Natural killer cell (primary cell): ENCODE measurements around the gene FBXW11. TPM values are rescaled to one million over a fixed set of nuclear protein-coding genes. Genes with fewer than 3 reads are reported as not detected.
A peak's percentile ranks its signal among the peaks of the same experiment; 100 is the strongest.

Source experiments
- ATAC-seq, 3 donors: fragments of 150-1000 bp in 2 of 3; fragments of 200-7000 bp in 1 of 3; cut with Tn5 transposase; 1 replicate in 1 of 3; 2 replicates in 2 of 3; pipeline ENCODE4 v1.10.0; 2021; ENCODE audit warnings: mild to moderate bottlenecking in 2 of 3, moderate library complexity in 2 of 3
- DNase-seq, 2 donors: peaks; one replicate each; pipeline versions ENCODE4 v3.0.0 to v3.0.0-alpha.2; 2013 to 2021; ENCODE audit warnings: mixed read lengths in 1 of 2
- H3K27ac ChIP-seq: one replicate; pipeline ENCODE4 v1.5.1; 2013; ENCODE audit warnings: mild to moderate bottlenecking, low read length
- H3K27me3 ChIP-seq: one replicate; pipeline ENCODE4 v1.6.1; 2013; ENCODE audit warnings: low read length; ENCODE audit not compliant: control insufficient read depth, insufficient read depth
- H3K36me3 ChIP-seq: one replicate; pipeline ENCODE4 v1.6.1; 2013; ENCODE audit warnings: low read length; ENCODE audit not compliant: control insufficient read depth, insufficient read depth
- H3K4me1 ChIP-seq: one replicate; pipeline ENCODE4 v1.6.1; 2013; ENCODE audit warnings: low read length; ENCODE audit not compliant: control insufficient read depth, insufficient read depth
- H3K4me3 ChIP-seq: one replicate; pipeline ENCODE4 v1.5.1; 2013; ENCODE audit warnings: low read length
- H3K9me3 ChIP-seq: one replicate; pipeline ENCODE4 v1.6.1; 2013; ENCODE audit warnings: low read length; ENCODE audit not compliant: control insufficient read depth, insufficient read depth
- H3K27ac Mint-ChIP-seq, 2 donors: one replicate each; pipeline ENCODE4 v1.8.0; 2022; ENCODE audit warnings: mild to moderate bottlenecking in 2 of 2, mixed read lengths in 2 of 2, moderate library complexity in 1 of 2
- H3K27me3 Mint-ChIP-seq, 2 donors: one replicate each; pipeline ENCODE4 v1.8.0; 2022; ENCODE audit warnings: low read depth in 2 of 2, mixed read lengths in 2 of 2
- H3K36me3 Mint-ChIP-seq: one replicate; pipeline ENCODE4 v1.8.0; 2022; ENCODE audit warnings: mixed read lengths
- H3K4me1 Mint-ChIP-seq, 2 donors: one replicate each; pipeline ENCODE4 v1.8.0; 2022; ENCODE audit warnings: mixed read lengths in 2 of 2
- H3K4me3 Mint-ChIP-seq: one replicate; pipeline ENCODE4 v1.8.0; 2022; ENCODE audit warnings: mild to moderate bottlenecking, moderate library complexity, mixed read lengths
- H3K9me3 Mint-ChIP-seq, 2 donors: one replicate each; pipeline ENCODE4 v1.8.0; 2022; ENCODE audit warnings: mixed read lengths in 2 of 2
- CTCF ChIP-seq: fragments of 200-600 bp; IDR thresholded peaks from one replicate; pipeline ENCODE4 v1.8.0; 2022; ENCODE audit warnings: antibody characterized with exemption
- WGBS: methylation state at CpG from one replicate; pipeline ENCODE4 v1.1.7; 2013; ENCODE audit warnings: missing lambda C conversion rate; ENCODE audit not compliant: insufficient coverage; 5-methylcytosine and 5-hydroxymethylcytosine counted together
- intact Hi-C: fragments of 100-400 bp; cut with micrococcal nuclease; formaldehyde crosslinking; loops from one replicate; pipeline ENCODE4 v1.14.2; 2022
- total RNA-seq, 4 donors: library from RNA; stranded (reverse); fragments of 120-200 nt in 1 of 4; gene quantifications; one replicate each; pipeline versions ENCODE4 v1.2.3 to v1.2.4, GENCODE V29; 2013 to 2022

FBXW11 gene
- total RNA-seq, 3 donors from 2014 or later (not counting 1 experiment from before 2014, with no cell fraction given) = 26.7 to 40.3 (median 39.5) TPM

- H3K9me3 Mint-ChIP-seq = no peaks in the 10 kb centered on the region
- Histone ChIP-seq H3K27ac (no peak overlapping the region), H3K4me3 (no peak overlapping the region), H3K4me1 (peaks cover 7% of the 10 kb centered on the region), H3K9me3 (no peaks in the 10 kb centered on the region), H3K36me3 (peaks cover 38% of the 10 kb centered on the region), H3K27me3 (no peaks in the 10 kb centered on the region)
- no peak for ATAC-seq
- WGBS = 90% methylated on average over 13 of the region's 13 CpGs
- TF ChIP-seq CTCF = no peak
- intact Hi-C loops = no loop called here
- H3K36me3 Mint-ChIP-seq = peaks cover 7% of the 10 kb centered on the region
- peak overlapping the region; percentile 80 to 83 for H3K27ac Mint-ChIP-seq
- no peak for DNase-seq
- H3K27me3 Mint-ChIP-seq = no peaks in the 10 kb centered on the region
- no peak overlapping the region for H3K4me3 Mint-ChIP-seq
- H3K4me1 Mint-ChIP-seq = peaks cover 20 to 31% of the 10 kb centered on the region in 2 donors
These were observed 35.7 kb upstream of the FBXW11 start for GRCh38 chr5:172042183-172042582.

GRCh38 chr5:172038167-172038566, 31.7 kb upstream of the FBXW11 start:
- no peak for ATAC-seq
- peak overlapping the region in 1 of 2 donors; percentile 43 for H3K27ac Mint-ChIP-seq
- 88% methylated on average over 3 of the region's 3 CpGs for WGBS

GRCh38 chr5:172035049-172035448, 28.6 kb upstream of the FBXW11 start:
- no peaks in the 10 kb centered on the region for H3K9me3 Mint-ChIP-seq
- Histone ChIP-seq H3K27ac (no peak overlapping the region), H3K36me3 (no peaks in the 10 kb centered on the region), H3K9me3 (peaks cover 2% of the 10 kb centered on the region), H3K27me3 (no peaks in the 10 kb centered on the region), H3K4me3 (no peak overlapping the region), H3K4me1 (peaks cover 5% of the 10 kb centered on the region)
- TF ChIP-seq CTCF = no peak
- no peak for DNase-seq
- intact Hi-C loops = no loop called here
- H3K4me3 Mint-ChIP-seq = no peak overlapping the region
- H3K27ac Mint-ChIP-seq = no peak overlapping the region
- no peaks in the 10 kb centered on the region for H3K27me3 Mint-ChIP-seq
- WGBS = 10% methylated on average over 2 of the region's 2 CpGs
- no peaks in the 10 kb centered on the region for H3K36me3 Mint-ChIP-seq
- peaks cover 16 to 18% of the 10 kb centered on the region in 2 donors for H3K4me1 Mint-ChIP-seq
- ATAC-seq = no peak

More at GRCh38 chr5:172038167-172038566, 31.7 kb upstream of the FBXW11 start:
- H3K27ac ChIP-seq = no peak overlapping the region
- Mint-ChIP-seq H3K36me3 (no peaks in the 10 kb centered on the region), H3K9me3 (no peaks in the 10 kb centered on the region), H3K27me3 (no peaks in the 10 kb centered on the region), H3K4me1 (peaks cover 20 to 27% of the 10 kb centered on the region in 2 donors), H3K4me3 (no peak overlapping the region)
- peaks cover 7% of the 10 kb centered on the region for H3K4me1 ChIP-seq
- intact Hi-C loops = no loop called here
- H3K9me3 ChIP-seq = no peaks in the 10 kb centered on the region
- no peak for TF ChIP-seq CTCF
- H3K27me3 ChIP-seq = no peaks in the 10 kb centered on the region
- DNase-seq = no peak
- H3K4me3 ChIP-seq = no peak overlapping the region
- H3K36me3 ChIP-seq = peaks cover 2% of the 10 kb centered on the region

GRCh38 chr5:172031894-172032461, 25.5 kb upstream of the FBXW11 start:
- Mint-ChIP-seq H3K27ac (no peak overlapping the region), H3K27me3 (no peaks in the 10 kb centered on the region), H3K36me3 (no peaks in the 10 kb centered on the region), H3K9me3 (no peaks in the 10 kb centered on the region), H3K4me1 (no peaks in the 10 kb centered on the region), H3K4me3 (no peak overlapping the region)
- Histone ChIP-seq H3K9me3 (peaks cover 2% of the 10 kb centered on the region), H3K27ac (no peak overlapping the region), H3K36me3 (no peaks in the 10 kb centered on the region), H3K4me3 (no peak overlapping the region), H3K27me3 (no peaks in the 10 kb centered on the region), H3K4me1 (no peaks in the 10 kb centered on the region)
- DNase-seq (no peak), ATAC-seq (no peak)
- intact Hi-C loops = no loop called here
- no peak for TF ChIP-seq CTCF
- WGBS = 93% methylated on average over 4 of the region's 4 CpGs
